CD4-positive, alpha-beta T cell treated with Interleukin-6 at 100 ng/mL for 8 hours (primary cell): ENCODE results near the gene SPART.

Source experiments
- DNase-seq: peaks from one replicate; pipeline ENCODE4 v3.0.0-alpha.2; 2020; ENCODE audit warnings: mixed read lengths, low spot score

Gene SPART, protein sequence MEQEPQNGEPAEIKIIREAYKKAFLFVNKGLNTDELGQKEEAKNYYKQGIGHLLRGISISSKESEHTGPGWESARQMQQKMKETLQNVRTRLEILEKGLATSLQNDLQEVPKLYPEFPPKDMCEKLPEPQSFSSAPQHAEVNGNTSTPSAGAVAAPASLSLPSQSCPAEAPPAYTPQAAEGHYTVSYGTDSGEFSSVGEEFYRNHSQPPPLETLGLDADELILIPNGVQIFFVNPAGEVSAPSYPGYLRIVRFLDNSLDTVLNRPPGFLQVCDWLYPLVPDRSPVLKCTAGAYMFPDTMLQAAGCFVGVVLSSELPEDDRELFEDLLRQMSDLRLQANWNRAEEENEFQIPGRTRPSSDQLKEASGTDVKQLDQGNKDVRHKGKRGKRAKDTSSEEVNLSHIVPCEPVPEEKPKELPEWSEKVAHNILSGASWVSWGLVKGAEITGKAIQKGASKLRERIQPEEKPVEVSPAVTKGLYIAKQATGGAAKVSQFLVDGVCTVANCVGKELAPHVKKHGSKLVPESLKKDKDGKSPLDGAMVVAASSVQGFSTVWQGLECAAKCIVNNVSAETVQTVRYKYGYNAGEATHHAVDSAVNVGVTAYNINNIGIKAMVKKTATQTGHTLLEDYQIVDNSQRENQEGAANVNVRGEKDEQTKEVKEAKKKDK

DNA sequence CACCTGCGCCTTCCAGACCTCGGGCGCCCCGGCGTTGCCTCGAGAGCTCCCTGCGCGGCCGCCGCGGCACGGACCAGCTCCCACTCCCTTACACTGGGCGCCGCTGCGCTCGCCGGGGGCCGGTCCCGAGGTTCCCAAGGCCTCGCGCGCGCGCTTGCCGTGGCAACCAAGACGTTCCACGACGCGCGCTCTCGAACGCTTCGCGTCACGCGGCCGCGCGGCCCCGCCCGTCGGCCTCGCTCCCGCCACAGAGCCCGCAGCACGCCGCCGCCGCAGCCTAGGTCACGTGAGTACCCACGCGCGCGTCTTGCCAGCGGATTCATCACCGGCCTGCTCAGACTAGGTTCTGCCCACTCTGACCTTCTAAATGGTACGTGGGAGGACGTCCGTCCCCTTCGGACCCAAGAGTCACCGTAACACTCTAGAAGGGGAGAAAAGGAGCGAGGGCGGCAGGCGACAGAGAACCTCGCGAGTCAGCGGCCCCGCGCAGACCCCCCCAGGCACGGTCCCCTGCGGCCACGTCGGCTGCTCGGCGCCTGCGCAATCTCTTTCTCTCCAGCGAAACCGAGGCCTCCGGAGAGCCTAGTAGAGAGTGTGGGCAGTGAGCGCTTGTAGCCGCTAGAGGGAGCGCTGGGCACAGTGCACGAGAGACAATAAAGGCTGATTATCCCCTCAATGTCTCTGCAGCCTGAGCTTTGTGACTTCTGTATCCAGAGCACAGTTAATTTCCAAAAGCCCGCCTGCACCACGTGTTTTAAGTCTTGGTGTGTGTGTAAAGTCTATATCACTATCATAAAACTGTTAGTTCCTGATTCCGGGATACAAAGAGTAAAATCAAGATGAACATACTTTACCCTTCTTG, at the start of gene SPART:
SPART (minus strand) TSS at position 173 of the 862 bp plus-strand sequence. CDS start 10,564 bp downstream, outside the sequence.
- DNase-seq = peak; percentile 91

DNA sequence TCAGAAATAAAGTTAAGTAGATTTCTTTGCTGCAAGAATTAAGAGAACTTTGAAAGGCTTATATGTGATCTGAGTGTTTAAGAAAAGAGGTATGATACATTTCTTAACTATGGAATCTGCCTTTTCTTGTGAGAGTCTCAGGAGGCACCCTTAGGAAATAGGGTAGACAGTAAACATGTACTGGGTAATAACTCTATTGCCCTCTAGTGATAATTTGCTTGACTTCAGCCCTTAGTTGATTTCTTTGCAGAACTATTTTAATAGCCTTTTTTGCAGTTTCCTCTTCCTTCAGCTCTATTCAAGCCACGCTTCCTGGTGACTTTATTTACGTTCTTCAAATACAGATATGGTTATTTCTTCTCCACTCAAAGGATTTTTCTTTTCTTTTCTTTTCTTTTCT, 49.1 kb upstream of the SPART start:
- no peak for DNase-seq

DNA sequence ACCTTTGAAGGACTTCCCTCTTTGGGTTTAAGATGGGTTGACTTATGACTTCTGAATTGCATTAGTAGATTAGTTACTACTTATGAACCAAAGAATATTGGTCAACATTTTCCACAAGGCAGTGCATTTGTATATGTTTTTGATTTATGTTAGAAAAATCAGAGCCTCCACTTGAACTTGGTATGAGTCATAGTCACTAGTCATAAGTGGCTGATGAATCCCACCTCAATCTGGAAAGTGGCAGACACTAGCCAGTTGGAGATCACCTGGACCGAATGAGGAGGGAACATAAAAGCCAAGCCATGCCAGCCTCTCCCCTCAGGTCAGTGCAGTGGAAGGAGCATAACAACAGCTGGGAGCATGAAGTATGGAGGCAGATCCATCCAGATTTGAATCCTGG, 39.3 kb upstream of the SPART start:
- DNase-seq = no peak

DNA sequence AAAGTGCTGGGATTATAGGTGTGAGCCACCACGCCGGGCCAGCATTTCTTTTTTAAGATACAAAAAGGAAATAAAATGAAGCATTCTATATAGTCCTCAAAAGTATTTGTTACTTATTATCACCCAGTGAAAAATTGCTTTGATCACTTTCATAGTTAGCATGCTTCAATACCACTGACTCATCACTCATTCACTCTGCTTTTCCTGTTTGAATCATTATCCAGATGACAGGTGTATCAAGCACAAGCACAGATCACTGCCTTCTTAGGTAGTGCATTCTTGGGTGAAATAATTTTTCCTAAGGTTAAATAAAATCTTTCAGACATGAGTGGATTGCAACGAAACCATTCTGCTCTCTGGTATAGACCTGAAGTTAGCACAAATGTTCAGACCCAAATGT, 35.8 kb upstream of the SPART start:
- no peak for DNase-seq

DNA sequence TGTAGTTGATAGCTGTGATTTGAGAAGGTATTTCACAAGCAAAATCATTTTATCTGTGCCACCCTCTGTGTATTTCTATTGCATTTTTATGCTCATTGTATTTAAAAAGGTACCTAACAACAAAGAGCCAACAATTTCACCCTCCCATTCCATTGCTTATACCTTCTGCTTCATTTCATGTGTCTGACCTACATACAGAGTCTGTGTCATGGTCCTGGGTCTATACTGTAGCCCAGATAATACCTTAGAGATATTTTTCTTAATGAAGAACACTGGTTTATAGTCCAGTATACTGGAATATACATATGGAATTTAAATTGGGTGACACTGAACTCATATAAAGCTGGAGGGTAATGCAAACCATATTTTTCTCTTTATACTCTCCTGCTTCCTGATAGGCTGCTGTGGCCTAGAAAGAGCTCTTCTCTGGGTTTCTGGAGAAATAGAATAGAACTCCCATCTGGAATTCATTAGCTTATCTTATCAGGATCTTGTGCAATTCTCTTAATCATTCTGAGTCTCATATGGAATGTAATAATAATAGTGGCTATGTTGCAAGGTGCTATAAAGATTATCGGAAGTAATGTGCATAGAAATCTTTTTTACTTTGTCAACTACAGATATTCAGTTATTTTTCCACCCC, 31.8 kb upstream of the SPART start:
- DNase-seq = no peak

DNA sequence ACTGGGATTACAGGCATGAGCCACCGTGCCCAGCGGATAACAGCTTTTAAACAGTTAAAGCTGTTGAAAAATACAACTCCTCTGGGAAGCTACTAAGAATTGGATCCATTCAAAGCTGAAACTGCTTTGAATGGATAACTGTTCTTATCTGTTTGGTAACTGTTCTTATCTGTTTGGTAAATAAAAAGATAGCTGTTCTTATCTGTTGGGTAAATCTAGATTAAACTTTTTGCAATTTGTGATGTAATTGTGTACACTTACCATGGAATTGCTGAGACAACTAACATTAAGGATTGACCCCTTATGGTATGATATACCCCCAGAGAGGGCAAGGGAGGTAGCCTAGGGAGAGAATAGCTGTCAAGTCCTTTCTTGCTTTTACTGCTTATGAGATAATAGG, 27.9 kb upstream of the SPART start:
- no peak for DNase-seq

DNA sequence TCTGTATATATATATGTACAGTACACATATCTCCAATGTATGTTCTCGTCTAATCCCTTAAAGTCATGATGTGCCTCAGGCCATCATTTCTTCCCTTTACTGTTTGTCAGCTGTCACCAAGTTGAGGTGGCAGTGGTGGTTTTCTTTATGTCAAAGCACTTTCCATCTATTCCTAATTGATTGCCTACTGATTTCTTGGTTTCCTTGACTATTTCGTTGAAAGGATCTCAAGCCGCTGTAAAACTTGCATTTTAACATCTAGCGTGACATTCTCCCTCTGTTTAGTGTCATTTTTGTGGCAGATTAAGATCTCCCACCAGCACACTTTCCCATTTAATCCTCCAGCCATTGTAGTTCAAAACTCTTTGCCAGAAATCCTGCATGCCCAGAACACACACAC, 25.0 kb upstream of the SPART start:
- DNase-seq = no peak

DNA sequence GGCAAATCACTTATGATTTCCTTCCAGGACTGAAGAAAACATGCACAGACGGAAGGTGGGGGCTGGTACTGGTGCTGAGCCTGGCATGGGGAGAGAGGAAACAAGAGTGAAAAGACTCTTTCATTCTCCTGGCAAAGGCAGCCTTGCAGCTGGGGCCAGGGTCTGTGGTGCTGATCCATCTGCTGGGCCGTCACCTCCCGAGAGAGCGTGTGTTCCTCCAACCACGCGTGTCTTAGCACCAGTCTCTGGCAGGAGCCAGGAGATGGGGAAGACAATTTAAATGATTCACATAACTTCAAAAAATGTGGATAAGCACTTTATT, 23.9 kb upstream of the SPART start:
- DNase-seq = no peak

DNA sequence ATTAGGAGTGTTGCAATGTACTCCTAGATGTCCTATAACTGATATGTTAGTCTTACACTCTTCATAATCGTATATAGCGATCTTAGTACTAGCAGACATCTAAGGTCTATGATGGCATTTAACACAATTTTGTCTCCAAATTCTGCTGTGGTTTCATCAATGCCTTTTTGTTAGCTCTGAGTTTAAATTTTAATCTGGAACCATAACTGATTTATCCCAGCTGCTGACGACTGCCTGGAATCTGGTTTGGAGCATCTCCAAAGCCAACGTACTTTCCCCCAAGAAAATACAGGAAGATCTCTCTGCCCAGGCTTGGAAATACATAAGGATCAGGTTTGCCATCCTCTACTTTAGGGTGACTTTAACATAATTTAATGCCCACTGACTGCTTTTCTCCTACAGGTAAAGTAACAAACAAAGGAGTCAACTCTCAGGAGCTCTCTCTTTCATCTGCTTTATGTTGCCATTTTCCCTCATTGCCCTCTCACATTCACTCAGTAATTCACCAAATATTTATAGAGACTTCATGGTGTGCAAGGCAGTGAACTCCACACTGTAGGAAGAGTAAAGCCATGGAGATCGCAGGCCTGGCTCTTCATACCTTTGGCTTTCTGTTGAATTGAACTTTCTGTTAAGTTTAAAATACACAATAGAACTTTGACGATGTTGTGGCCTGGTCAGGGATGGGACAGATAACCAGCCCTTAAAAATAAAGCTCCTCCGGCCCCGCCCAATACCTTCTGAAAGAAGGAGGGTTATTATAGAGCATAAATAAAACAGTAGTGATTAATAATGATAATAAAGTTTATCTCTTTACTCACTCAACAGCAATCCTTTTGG, 23.3 kb upstream of the SPART start:
- DNase-seq = no peak

DNA sequence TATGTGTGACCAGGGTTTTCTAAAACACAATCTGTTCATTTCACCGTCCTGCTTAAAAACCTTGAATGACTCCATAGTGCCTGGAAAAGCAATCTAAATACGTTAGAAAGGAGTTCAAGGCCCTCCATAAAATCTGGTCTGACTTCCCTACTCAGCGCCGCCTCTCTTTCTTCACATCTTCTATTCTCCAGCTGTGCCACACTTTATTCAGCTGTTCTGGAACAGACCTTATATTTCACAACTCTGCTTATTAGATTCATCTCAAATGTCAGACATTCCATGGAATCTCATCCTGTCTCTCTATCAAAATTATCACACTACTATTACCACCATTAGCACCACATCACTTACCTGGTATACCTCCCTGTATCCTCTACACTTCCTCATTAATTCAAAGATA, 19.8 kb upstream of the SPART start:
- DNase-seq = no peak

DNA sequence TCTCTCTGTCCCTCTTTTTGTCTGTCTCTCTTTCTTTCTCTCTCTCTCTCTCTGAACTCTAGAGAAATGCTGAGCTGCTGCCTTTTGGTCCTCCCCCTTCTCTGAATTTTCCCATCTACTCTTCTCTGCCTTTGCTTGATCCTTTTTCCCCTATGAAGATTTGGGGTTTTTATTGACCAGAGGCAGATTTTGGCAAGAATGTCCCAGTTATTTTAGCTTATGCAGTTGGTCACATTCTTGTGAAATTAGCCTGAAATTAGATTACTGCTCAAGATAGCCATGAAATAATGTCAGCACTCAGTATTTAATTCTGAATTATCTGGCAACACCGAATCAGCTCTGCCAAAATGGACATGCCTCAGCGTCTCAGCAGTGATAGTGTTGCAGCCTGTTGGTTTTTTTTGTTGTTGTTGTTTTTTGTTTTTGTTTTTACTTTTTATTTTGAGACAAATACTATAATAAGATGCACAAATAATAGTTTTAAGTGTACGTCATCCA, 17.2 kb upstream of the SPART start:
- DNase-seq = no peak

DNA sequence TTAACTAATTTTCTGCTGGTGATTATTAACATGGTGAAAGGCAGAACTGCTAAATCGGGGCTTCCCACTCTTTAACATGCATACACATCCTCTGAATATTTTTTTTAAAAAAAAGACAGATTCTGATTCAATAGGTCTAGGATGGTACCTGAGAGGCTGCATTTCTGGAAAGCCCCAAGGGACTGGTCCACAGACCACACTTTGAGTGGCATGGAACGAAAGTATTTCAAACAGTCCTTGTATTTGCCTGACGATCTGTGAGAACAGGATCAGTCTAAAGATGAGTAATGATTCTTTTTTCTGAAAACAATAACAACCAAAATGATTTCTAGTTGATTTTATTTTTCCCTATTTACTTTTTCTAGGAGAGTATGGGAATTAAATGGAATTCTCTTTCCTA, 16.7 kb upstream of the SPART start:
- no peak for DNase-seq

DNA sequence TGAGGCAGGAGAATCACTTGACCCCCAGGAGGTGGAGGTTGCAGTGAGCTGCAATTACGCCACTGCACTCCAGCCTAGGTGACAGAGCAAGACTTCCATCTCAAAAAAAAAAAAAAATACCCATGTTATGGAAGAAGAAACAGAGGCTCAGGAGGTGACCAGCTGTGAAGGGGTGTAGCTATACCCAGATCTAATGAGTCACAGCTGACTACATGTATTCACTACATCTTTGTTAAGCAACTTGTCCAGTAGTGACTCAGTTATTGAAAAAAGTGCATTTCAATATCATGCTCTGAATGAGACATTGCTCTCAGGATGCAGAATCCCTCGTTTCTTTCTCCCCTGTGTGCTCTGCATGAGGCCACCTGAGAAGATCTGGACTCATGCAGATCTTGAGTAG, 16.1 kb upstream of the SPART start:
- no peak for DNase-seq

DNA sequence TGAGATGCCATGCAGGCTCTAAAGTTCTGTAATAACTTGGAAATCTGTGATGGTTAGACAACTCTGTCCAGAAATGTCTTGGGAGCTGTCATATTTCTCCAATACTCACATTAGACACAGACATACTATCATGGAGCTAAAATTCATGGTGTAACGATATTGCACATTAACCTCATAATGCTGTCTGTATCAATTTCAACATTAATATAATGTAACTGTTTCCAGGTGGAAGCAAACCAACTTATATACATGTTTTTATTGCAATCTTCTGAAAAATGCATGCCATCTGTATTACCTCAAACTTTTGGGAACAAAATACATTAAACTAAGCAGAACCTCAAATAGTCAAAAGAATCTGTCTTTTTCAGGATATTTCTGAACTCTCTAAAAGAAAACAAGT, 14.7 kb upstream of the SPART start:
- no peak for DNase-seq

DNA sequence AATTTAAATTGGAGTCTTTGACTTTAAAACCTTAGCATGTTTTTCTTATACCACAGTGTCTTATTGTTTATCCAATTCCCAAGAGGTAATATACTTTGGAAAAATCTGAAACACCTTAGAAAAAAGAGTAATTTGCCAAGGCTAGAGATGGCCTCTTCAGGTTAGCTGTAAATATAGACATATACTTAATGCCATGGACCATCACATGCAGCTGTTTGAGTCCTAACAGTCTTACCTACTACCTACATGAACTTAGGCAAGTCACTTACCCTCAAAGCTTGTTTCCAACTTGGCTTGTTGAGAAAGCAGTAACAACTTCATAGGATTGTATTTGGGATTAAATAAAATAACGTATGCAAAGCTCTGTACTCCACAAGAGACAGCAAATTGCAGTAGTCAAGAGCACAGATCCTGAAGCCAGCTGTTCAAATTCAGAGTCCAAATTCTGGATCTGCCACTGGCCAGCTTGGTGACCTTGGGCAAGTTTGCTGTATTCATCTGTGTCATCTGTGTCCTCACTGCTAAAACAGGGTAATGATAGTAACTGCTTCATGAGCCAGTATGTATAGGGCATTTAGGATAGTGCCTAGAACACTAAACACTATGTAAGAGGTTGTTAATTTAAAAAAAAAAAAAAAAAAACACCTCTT, 13.2 kb upstream of the SPART start:
- DNase-seq = no peak

DNA sequence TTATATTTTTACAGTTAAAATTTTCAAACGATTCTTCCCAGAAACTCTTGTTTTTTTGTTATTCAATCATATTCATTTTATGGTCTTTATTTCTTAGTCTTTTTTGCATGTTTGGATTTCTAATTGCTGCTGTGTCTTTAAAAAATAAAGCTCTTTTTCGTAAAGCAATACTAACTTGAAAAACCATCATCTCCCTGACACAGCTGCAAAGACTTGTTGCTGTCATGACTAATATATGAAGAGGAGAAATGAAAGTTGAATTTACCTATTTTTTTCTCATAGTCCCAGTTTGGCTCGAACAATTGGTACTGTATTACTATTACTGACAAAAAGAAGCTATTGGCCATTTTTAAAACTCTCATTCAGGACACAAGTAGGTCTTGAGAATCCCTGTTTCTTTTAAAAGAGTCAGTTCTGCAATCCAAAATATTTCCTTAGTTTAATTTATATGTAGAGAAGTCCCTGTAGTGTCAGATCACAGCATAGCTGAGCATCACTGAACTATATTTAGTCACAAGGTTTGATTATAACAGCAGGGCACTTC, 12.1 kb upstream of the SPART start:
- no peak for DNase-seq

DNA sequence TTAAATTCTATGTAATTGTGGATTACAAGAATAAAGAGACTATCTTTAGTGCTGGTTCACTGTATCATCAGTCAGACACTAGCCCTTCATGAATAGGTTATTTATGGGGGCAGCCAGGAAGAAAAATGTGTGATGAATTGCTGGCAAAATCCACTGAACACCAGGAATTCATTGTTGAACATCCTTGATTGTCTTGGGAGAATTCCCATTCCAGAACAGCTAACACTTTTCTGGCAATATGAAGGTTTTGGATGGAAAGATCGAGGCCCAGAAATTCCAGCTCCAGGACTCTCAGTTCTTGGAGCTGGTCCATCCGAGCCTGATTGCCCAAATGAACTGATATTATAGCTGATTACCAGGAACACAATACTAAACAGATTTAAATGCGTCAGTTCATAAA, 11.5 kb upstream of the SPART start:
- DNase-seq = no peak

DNA sequence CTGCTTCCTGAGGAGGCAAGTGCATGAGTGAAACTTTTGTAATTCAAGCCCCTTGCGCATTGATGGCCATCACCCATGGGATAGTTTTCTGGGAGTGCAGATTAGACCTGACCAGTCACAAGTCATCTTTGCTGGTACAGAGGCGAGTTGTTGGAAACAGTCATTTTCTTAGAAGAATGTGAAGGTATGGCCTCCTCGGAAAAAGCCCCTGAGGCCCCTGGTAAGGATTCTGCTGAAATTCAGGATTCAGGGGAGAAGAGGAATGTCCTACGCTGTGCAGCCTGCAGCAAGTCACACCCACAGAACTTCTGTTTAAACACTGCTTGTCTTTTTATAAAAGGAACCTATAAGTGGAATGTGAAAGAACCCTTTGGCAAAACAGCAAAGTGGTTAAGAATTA, 11.0 kb upstream of the SPART start:
- DNase-seq = no peak

DNA sequence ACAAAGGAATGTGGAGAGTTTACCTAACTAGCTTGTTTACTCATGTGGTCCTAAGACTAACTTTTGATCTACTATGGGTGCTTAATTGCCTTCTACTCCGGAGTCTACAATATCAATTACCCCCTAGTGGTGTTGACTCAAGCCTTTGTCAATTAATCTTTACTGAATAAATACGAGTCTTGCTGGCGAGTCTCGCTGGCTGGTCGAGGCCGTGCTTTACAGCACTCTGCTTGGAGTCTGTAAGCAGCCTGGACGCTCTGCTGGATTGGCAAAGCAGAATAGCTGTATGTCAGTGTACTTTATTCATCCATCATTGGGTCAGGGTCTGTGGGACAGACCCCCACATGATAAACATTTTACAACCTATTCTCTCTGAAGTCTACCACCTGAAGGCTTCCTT, 9.9 kb upstream of the SPART start:
- DNase-seq = no peak

DNA sequence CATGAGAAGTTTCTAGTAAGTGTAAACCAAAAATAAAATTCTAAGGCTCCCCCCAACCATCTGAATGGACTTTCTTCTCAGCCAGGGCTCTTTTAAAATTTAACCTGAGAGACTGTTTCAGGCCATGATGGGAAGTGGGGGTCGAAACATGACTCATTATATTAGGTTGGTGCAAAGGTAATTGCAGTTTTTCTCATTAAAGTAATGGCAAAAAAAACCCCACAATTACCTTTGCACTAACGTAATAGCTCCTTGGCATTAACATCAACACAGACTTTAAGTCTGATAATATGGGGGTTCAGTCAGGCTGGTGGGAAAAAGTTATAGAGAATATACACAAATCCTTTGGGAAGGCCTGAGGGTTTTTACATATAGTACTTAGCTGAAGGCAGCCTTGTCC, 9.4 kb upstream of the SPART start:
- no peak for DNase-seq
